ENCODE data around the gene TBX21. TPM values are rescaled to one million over a fixed set of nuclear protein-coding genes. Genes with fewer than 3 reads are reported as not detected.
"Not testable (repeated sequence)": the region's sequence is repeated elsewhere in the genome, so short reads cannot be mapped to it uniquely, and the experiment has no call there.

Gene TBX21
- total RNA-seq, 1 experiment from 2014 or later: not detected

- no peak for DNase-seq
- H3K27me3 ChIP-seq: peaks cover 20% of the 10 kb centered on the region
- no peak overlapping the region for H3K4me3 ChIP-seq
Measured at GRCh38 chr17:47744168-47745036, 11.4 kb downstream of the TBX21 start.

DNA sequence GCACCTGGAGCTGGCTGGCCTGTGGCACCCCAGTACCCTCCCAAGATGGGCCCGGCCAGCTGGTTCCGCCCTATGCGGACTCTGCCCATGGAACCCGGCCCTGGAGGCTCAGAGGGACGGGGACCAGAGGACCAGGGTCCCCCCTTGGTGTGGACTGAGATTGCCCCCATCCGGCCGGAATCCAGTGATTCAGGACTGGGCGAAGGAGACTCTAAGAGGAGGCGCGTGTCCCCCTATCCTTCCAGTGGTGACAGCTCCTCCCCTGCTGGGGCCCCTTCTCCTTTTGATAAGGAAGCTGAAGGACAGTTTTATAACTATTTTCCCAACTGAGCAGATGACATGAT is 12.0 kb downstream of the TBX21 start:
- DNase-seq: no peak
- no peak overlapping the region for H3K27ac ChIP-seq
- H3K4me1 ChIP-seq: no peaks in the 10 kb centered on the region
- no peaks in the 10 kb centered on the region for H3K9me3 ChIP-seq (replicated peaks)
- no peak overlapping the region for H3K4me3 ChIP-seq
- H3K36me3 ChIP-seq: no peaks in the 10 kb centered on the region; the same call in 1 of the 2 replicates
- peaks cover 20% of the 10 kb centered on the region for H3K27me3 ChIP-seq

More at GRCh38 chr17:47744168-47745036, 11.4 kb downstream of the TBX21 start:
- no peaks in the 10 kb centered on the region for H3K4me1 ChIP-seq
- H3K27ac ChIP-seq: no peak overlapping the region
- no peaks in the 10 kb centered on the region for H3K9me3 ChIP-seq (replicated peaks)
- H3K36me3 ChIP-seq: no peaks in the 10 kb centered on the region

GRCh38 chr17:47751471-47751870 is 18.4 kb downstream of the TBX21 start:
- Histone ChIP-seq H3K27ac (no peak overlapping the region), H3K4me1 (no peaks in the 10 kb centered on the region), H3K27me3 (0 out of 2 replicates have a peak, but pooled peaks cover 2% of the 10 kb centered on the region), H3K36me3 (no peaks in the 10 kb centered on the region; the same call in 1 of the 2 replicates), H3K4me3 (no peak overlapping the region), H3K9me3 (replicated peaks) (no peaks in the 10 kb centered on the region; the same call in 1 of the 2 replicates)
- DNase-seq: no peak

DNA sequence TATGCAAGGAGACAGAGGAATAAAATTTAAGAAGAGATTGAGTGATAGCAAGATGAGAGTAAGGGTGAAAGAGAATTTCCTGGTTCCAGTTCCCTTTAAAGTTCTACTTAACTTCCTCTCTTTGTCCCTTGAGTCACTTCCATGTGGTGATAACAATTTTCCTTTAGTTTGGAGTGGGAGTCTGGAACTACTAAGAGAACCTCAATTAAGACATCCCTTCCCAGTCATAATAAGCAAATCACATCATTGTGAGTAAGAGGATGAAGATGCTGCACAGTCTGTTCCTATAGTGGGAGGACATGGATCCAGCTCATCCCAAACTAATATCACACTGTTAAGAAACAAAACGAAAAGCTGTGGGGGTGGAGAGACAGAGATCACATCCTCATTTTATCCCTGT is 24.4 kb downstream of the TBX21 start:
- no peaks in the 10 kb centered on the region for H3K36me3 ChIP-seq
- peaks cover 8% of the 10 kb centered on the region for H3K9me3 ChIP-seq (replicated peaks)
- no peak overlapping the region for H3K4me3 ChIP-seq
- H3K27ac ChIP-seq: no peak overlapping the region
- no peaks in the 10 kb centered on the region for H3K4me1 ChIP-seq
- H3K27me3 ChIP-seq: no peaks in the 10 kb centered on the region
- DNase-seq: no peak

- Histone ChIP-seq H3K9me3 (replicated peaks) (peaks cover 8% of the 10 kb centered on the region), H3K27me3 (no peaks in the 10 kb centered on the region), H3K27ac (no peak overlapping the region), H3K4me3 (no peak overlapping the region), H3K36me3 (no peaks in the 10 kb centered on the region), H3K4me1 (no peaks in the 10 kb centered on the region)
- DNase-seq: no peak
Measured at GRCh38 chr17:47760409-47761140, 27.5 kb downstream of the TBX21 start.

DNA sequence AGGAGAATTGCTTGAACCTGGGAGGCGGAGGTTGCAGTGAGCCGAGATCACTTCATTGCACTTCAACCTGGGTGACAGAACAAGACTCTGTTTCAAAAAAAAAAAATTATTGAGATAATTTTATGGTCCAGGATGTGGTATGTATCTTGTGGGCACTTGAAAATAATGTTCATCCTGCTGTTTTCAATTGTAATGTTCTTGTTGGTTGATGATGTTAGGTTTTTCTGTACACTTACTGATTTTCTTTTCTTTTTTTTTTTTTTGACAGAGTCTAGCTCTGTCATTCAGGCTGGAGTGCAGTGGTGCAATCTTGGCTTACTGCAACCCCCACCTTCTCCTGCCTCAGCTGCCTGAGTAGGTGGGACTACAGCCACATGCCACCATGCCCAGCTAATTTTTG is 29.7 kb downstream of the TBX21 start:
- no peak for DNase-seq
- no peak overlapping the region for H3K4me3 ChIP-seq
- no peaks in the 10 kb centered on the region for H3K36me3 ChIP-seq
- H3K27ac ChIP-seq: no peak overlapping the region
- H3K4me1 ChIP-seq: no peaks in the 10 kb centered on the region
- peaks cover 8% of the 10 kb centered on the region for H3K9me3 ChIP-seq (replicated peaks)
- H3K27me3 ChIP-seq: no peaks in the 10 kb centered on the region

DNA sequence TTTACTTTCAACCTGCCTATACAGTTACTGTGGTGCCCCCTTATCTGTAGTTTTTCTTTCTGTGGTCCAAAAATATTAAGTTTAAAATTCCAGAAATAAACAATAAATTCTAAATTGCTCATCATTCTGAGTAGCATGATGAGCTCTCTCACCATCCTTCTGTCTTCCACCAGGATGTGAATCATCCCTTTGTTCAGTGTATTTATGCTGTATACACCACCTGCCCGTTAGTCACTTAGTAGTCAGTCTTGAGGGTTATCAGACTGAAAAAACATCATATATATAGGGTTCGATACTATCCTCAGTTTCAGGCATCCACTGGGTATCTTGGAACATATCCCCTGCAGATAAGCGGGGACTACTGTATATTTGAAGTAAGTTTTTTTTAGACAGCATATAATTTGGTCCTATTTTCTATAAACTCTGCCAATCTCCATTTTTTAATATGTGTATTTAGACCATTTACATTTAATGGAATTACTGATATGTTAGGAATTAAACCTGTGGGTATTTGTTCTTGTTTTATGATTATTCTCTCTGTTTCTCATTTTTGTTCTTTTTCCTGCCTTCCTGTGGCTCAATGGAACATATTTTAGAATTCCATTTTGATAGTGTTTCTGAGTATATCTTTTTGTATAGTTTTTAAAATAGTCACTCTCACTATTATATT is 31.0 kb downstream of the TBX21 start:
- no peak for DNase-seq
- H3K4me3 ChIP-seq: no peak overlapping the region
- H3K4me1 ChIP-seq: no peaks in the 10 kb centered on the region
- no peaks in the 10 kb centered on the region for H3K27me3 ChIP-seq
- H3K9me3 ChIP-seq (replicated peaks): peaks cover 5% of the 10 kb centered on the region
- H3K36me3 ChIP-seq: no peaks in the 10 kb centered on the region
- H3K27ac ChIP-seq: no peak overlapping the region

DNA sequence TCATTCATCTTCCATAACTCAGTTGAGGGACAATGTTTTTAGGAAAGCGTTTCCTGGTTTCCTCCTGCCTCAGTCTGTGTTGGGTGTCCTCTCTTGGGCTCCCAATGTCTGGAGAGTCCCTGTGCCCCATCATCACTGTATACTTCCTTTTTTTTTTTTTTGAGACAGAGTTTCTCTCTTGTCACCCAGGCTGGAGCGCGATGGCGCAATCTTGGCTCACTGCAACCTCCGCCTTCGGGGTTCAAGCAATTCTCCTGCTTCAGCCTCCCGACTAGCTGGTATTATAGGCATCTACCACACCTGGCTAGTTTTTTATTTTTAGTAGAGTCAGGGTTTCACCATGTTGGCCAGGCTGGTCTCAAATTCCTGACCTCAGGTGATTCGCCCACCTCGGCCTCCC is 40.6 kb downstream of the TBX21 start:
- H3K27me3 ChIP-seq; H3K4me3 ChIP-seq; H3K4me1 ChIP-seq; DNase-seq; H3K9me3 ChIP-seq (replicated peaks); H3K36me3 ChIP-seq; H3K27ac ChIP-seq: not testable (repeated sequence)

- H3K9me3 ChIP-seq (replicated peaks): no peaks in the 10 kb centered on the region
- H3K27me3 ChIP-seq: peaks cover 6% of the 10 kb centered on the region; the same call in 1 of the 2 replicates
- H3K4me3 ChIP-seq: no peak overlapping the region
- no peaks in the 10 kb centered on the region for H3K36me3 ChIP-seq
- H3K4me1 ChIP-seq: no peaks in the 10 kb centered on the region
- DNase-seq: no peak
- H3K27ac ChIP-seq: no peak overlapping the region
Measured at GRCh38 chr17:47774331-47774730, 41.3 kb downstream of the TBX21 start.

DNA sequence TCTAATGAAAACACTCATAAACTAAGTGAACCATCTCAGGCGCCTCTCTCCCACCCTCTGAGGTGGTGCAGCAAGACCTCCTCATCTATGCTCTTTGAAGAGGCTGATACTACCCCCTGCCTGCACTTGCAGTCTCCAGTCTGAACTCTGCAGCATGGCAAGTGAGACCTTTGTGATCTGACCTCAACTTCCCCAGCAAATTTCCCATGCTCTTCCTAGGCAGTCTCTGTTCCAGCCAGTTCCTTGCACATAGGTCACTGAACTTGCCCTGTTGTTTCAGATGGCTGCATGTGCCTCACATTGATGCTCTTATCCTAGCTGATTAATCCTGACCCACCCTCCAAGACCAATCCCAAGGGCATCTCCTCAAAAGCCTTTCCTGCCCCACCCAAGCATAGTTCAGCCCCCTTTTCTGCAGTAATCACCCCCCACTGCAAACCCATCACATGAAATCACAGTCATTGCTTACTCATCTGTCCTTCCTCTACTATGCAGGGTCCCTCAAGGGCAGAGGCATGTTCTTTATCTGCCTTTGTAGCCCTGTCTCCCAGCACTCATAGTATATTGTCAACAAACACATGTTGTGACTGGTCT is 42.0 kb downstream of the TBX21 start:
- Histone ChIP-seq H3K27me3 (peaks cover 6% of the 10 kb centered on the region; the same call in 1 of the 2 replicates), H3K9me3 (replicated peaks) (no peaks in the 10 kb centered on the region), H3K36me3 (no peaks in the 10 kb centered on the region), H3K27ac (no peak overlapping the region), H3K4me3 (no peak overlapping the region), H3K4me1 (no peaks in the 10 kb centered on the region)
- no peak for DNase-seq

- peaks cover 6% of the 10 kb centered on the region; the same call in 1 of the 2 replicates for H3K27me3 ChIP-seq
- H3K27ac ChIP-seq: no peak overlapping the region
- no peaks in the 10 kb centered on the region for H3K9me3 ChIP-seq (replicated peaks)
- peak; percentile 24 to 73 for DNase-seq
- H3K36me3 ChIP-seq: no peaks in the 10 kb centered on the region
- no peak overlapping the region for H3K4me3 ChIP-seq
- H3K4me1 ChIP-seq: no peaks in the 10 kb centered on the region
Measured at GRCh38 chr17:47776330-47777197, 43.5 kb downstream of the TBX21 start.

GRCh38 chr17:47778184-47778635 is 45.2 kb downstream of the TBX21 start:
- H3K27ac ChIP-seq: no peak overlapping the region
- H3K27me3 ChIP-seq: peaks cover 9% of the 10 kb centered on the region; the same call in 1 of the 2 replicates
- DNase-seq: no peak

GRCh38 chr17:47781397-47781796 is 48.4 kb downstream of the TBX21 start:
- Histone ChIP-seq H3K4me1 (no peaks in the 10 kb centered on the region), H3K36me3 (no peaks in the 10 kb centered on the region), H3K27me3 (peaks cover 4% of the 10 kb centered on the region; the same call in 1 of the 2 replicates), H3K9me3 (replicated peaks) (no peaks in the 10 kb centered on the region), H3K27ac (no peak overlapping the region), H3K4me3 (no peak overlapping the region)
- no peak for DNase-seq

More at GRCh38 chr17:47778184-47778635, 45.2 kb downstream of the TBX21 start:
- H3K4me1 ChIP-seq: no peaks in the 10 kb centered on the region
- H3K4me3 ChIP-seq: no peak overlapping the region
- H3K9me3 ChIP-seq (replicated peaks): no peaks in the 10 kb centered on the region
- H3K36me3 ChIP-seq: no peaks in the 10 kb centered on the region

Data from SJCRH30 (cell line).